ENCODE data around the gene GALNT17.

The GALNT17 gene

DNA sequence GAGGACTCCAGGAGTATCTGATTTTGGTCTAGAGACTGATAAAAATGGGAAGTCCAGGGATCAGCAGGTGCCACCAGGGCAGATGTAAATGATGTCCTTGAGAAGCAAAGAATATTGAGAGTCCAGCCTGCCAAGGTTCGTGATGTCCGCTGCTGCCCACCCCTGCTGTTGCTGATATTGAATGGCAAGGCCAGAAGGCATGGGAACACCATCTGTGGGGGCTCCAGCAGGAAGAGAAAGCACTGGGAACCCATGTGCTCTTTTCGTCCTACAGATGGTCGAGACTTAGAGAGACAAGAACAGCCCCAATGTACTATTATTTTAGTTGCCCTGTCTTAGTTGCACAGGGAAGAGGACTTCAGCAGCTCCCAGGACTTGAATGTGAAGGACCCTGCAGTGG, 363.9 kb downstream of the GALNT17 start:
- H3K4me1 Mint-ChIP-seq (ENCODE audit: low read depth), result no peaks in the 10 kb centered on the region
- no peak overlapping the region for H3K4me3 Mint-ChIP-seq
- H3K27me3 Mint-ChIP-seq, result no peaks in the 10 kb centered on the region
- no peaks in the 10 kb centered on the region for H3K36me3 Mint-ChIP-seq
- no peaks in the 10 kb centered on the region for H3K9me3 Mint-ChIP-seq (ENCODE audit: low read depth)
- H3K27ac Mint-ChIP-seq, result no peak overlapping the region

DNA sequence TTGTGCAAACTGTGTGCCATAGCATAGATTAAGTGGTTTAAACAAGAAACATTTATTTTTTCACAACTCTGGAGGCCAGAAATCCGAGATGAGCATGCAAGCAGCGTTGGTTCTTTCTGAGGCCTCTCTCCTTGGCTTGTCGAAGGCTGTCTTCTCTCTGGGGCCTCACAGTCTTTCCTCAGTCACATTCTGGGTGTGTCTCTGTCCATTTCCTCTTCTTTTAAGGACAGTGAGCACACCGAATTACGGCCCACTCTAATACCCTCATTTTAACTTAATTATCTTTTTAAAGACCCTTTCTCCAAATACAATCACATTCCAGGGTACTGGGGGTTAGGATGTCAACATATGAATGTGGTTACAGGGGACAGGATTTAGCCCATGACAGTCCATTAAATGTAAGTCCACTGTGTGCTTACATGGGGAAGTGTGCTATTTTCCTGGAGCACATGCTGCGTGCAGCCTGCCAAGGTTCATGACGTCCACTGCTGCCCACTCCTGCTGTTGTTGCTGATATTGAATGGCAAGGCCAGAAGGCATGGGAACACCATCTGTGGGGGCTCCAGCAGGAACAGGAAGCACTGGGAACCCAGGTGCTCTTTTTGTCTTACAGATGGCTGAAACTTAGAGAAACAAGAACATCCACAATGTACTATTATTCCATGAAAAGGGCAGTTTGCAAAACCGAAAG, 365.5 kb downstream of the GALNT17 start:
- H3K36me3 Mint-ChIP-seq, result no peaks in the 10 kb centered on the region
- peaks cover 5% of the 10 kb centered on the region for H3K9me3 Mint-ChIP-seq (ENCODE audit: low read depth)
- no peak overlapping the region for H3K4me3 Mint-ChIP-seq
- no peaks in the 10 kb centered on the region for H3K4me1 Mint-ChIP-seq (ENCODE audit: low read depth)
- no peaks in the 10 kb centered on the region for H3K27me3 Mint-ChIP-seq
- no peak overlapping the region for H3K27ac Mint-ChIP-seq

DNA sequence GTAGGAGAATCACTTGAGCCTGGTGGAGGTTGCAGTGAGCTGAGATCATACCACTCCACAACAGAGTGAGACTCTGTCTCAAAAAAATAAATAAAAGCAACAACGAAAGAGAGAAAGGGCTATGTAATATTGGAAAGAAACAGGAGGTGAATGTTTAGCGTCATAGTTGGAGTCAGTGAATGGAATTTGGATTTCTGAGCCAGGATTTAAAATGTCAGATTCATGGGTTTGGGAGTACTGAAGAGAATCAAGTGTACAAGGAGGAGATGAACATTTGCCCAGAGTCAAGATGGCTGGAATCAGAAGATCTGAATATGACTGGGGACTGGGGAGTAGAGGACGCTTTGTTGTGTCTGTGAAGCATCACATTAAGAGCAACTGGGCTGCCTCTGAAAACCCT, 366.4 kb downstream of the GALNT17 start:
- no peak overlapping the region for H3K4me3 Mint-ChIP-seq
- H3K36me3 Mint-ChIP-seq, result no peaks in the 10 kb centered on the region
- no peaks in the 10 kb centered on the region for H3K4me1 Mint-ChIP-seq (ENCODE audit: low read depth)
- no peak overlapping the region for H3K27ac Mint-ChIP-seq
- peaks cover 5% of the 10 kb centered on the region for H3K9me3 Mint-ChIP-seq (ENCODE audit: low read depth)
- no peaks in the 10 kb centered on the region for H3K27me3 Mint-ChIP-seq

DNA sequence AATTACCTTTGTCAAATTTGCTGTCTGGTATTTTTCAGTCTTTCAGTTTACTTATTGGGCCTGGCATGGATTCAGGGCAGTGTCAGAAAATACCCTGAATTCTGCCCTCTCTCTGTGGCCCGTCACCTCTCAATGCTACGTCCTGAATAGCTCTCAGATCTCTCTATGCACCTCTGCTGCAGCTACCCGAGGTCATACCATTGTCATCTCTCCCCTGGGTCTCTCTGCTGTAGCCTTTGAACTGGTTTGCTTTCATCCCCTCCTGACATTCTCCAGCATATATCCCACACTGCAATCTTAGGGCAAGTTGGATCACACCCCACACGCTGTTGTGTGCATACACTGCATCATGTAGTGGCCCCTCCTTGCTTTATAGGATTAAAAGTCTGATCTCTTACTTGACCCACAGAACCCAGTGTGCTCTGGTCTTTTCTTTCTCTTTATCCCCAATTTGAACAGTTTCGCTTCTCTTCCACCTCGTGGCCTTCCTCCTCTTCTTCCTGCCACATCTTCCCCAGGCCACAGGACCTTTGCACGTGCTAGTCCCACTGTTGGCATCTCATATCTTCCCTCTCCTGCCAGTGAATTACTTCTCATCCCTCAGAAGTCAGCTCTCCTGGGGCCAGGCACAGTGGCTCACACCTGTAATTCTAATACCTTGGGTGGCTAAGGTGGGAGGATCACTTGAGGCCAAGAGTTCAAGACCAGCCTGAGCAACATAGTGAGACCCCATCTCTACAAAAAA, 372.9 kb downstream of the GALNT17 start:
- H3K4me3 Mint-ChIP-seq, result no peak overlapping the region
- no peaks in the 10 kb centered on the region for H3K27me3 Mint-ChIP-seq
- peaks cover 11% of the 10 kb centered on the region for H3K9me3 Mint-ChIP-seq (ENCODE audit: low read depth)
- no peaks in the 10 kb centered on the region for H3K36me3 Mint-ChIP-seq
- no peaks in the 10 kb centered on the region for H3K4me1 Mint-ChIP-seq (ENCODE audit: low read depth)
- H3K27ac Mint-ChIP-seq, result no peak overlapping the region

DNA sequence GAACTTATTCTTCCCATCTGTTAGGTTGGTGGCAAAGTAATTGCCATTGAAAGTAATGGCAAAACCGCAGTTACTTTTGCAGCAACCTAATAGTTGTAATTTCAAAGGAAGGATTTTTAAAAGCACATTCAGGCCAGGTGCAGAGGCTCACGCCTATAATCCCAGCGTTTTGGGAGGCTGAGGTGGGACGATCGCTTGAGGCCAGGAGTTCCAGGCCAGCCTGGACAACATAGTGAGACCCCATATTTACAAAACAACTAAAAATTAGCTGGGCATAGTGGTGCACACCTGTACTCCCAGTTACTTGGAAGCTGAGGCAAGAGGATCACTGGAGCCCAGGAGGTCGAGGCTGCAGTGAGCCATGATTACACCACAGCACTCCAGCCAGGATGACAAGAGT, 374.9 kb downstream of the GALNT17 start:
- Mint-ChIP-seq H3K4me3 (no peak overlapping the region), H3K9me3 (ENCODE audit: low read depth) (peaks cover 10% of the 10 kb centered on the region), H3K27ac (no peak overlapping the region), H3K27me3 (no peaks in the 10 kb centered on the region), H3K36me3 (no peaks in the 10 kb centered on the region), H3K4me1 (ENCODE audit: low read depth) (no peaks in the 10 kb centered on the region)

DNA sequence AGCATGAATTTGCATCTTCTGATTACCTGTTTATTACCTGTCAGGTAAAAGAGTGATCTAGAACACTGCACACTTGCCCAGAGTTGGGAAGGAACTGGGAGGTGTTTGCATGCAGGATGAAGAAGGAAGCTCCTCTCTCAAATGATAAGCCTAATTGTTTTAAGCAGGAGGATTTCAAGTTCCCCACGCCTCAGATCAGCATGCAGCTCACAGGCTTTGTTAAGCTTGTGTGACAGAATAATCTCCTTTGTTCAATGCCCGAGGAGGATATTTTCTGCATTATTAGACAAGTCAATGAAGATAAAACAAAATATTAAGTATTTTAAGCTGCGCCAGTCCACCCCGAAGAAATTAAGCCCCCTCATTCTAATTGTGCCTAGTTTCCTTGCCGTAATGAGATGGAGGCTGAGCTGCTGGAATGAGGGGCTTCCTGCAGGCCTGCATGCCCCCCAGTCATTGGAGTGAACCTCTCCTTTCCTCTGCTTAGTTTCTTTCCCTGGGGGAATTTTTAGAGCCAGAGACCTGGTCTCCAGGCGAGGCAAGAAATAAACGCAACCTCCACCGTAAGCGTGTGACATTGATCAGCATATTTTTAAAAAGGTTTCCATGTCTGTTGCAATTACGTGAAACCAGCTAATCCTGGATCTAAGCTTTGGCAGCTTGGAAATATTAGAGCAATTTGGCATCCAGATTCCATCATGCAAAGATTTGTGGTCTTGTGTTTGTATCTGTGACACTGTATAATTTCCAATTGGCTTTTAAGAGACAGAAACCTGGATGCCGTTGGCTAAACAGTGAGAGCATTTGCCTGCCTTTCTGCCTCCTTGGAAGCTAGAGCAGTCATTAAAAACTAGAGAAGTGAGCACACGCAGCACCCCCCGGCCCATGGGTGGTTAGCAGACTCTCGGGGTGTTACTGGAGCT, 376.0 kb downstream of the GALNT17 start:
- no peak overlapping the region for H3K27ac Mint-ChIP-seq
- peaks cover 6% of the 10 kb centered on the region for H3K9me3 Mint-ChIP-seq (ENCODE audit: low read depth)
- no peaks in the 10 kb centered on the region for H3K36me3 Mint-ChIP-seq
- H3K27me3 Mint-ChIP-seq, result no peaks in the 10 kb centered on the region
- no peak overlapping the region for H3K4me3 Mint-ChIP-seq
- H3K4me1 Mint-ChIP-seq (ENCODE audit: low read depth), result no peaks in the 10 kb centered on the region

DNA sequence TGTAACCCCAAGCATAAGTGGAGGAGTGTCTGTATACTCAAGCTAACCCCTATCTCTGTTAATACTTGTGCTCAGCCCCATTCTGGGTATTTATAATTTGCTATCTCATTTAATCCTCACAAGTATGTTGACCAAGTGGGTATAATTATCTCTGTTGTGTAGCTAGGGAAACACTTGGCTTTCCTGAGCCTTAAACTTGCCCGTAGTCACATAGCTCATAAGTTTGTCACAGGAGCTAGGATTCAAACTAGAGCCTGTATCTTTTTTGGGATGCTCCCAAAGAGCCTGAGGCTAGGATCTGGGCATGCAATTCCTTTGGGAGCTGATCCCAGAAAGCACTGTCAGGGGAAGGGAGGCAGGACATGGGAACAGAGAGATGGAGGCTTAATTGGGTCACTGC, 377.4 kb downstream of the GALNT17 start:
- no peaks in the 10 kb centered on the region for H3K4me1 Mint-ChIP-seq (ENCODE audit: low read depth)
- no peak overlapping the region for H3K4me3 Mint-ChIP-seq
- peaks cover 9% of the 10 kb centered on the region for H3K9me3 Mint-ChIP-seq (ENCODE audit: low read depth)
- no peaks in the 10 kb centered on the region for H3K36me3 Mint-ChIP-seq
- no peaks in the 10 kb centered on the region for H3K27me3 Mint-ChIP-seq
- H3K27ac Mint-ChIP-seq, result no peak overlapping the region

DNA sequence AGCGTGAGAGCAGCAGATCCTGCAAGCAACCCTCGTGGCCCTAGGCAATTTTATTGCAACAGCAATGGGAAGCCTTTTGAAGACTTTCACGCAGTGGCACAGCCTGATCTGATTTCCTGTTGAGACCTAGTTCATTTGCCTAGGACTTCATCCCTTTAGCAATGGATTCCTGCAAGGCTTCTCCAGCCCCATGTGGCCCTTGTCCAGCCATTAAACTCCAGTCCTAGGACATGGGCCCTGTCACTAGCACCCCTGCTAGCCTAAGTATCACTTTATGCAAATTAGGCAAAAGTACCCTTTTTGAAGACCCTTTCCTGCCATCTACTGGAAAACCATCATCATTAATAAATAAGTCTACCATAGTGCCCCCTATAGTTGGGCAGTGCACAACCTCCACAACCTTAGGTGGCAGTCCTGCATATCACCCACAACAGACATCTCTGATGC, 379.4 kb downstream of the GALNT17 start:
- Mint-ChIP-seq H3K4me3 (no peak overlapping the region), H3K9me3 (ENCODE audit: low read depth) (peaks cover 3% of the 10 kb centered on the region), H3K27me3 (no peaks in the 10 kb centered on the region), H3K36me3 (no peaks in the 10 kb centered on the region), H3K4me1 (ENCODE audit: low read depth) (no peaks in the 10 kb centered on the region), H3K27ac (no peak overlapping the region)

DNA sequence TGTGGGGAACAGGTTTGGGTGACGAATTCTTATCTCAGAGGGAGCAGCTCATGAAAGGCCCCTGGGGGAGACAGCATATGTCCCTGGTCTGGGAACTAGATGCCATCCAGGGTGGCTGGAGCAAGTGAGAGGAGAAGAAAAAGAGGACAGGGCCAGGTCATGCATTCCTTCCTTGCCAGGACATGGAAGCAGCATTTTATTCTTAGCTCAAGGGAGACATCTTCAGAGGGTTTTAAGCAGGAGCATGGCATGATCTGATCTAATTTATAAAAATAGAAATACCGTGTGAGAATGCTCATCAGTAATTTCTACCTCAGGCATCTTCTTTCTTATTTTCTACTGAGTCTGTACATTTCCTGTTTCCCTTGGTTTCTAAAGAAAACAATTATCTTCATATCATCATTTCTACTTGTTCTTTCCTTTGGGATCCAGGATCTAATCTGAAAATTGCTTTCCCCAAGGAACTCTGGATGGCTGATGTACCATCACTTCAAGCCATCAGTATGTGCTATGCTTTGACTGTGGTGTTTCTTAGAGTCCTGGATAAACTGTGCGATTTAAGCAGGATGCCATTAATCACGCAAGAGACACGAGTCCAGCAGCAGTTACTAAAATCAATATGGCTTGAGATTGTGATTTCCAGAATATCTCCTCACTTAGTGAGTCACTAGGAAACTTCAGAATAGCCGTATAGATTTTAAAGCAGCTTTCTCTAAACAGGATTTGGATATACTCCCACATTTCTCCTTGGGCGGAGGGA, 386.2 kb downstream of the GALNT17 start:
- no peak overlapping the region for H3K4me3 Mint-ChIP-seq
- no peaks in the 10 kb centered on the region for H3K36me3 Mint-ChIP-seq
- no peak overlapping the region for H3K27ac Mint-ChIP-seq
- peaks cover 9% of the 10 kb centered on the region for H3K9me3 Mint-ChIP-seq (ENCODE audit: low read depth)
- no peaks in the 10 kb centered on the region for H3K4me1 Mint-ChIP-seq (ENCODE audit: low read depth)
- no peaks in the 10 kb centered on the region for H3K27me3 Mint-ChIP-seq

DNA sequence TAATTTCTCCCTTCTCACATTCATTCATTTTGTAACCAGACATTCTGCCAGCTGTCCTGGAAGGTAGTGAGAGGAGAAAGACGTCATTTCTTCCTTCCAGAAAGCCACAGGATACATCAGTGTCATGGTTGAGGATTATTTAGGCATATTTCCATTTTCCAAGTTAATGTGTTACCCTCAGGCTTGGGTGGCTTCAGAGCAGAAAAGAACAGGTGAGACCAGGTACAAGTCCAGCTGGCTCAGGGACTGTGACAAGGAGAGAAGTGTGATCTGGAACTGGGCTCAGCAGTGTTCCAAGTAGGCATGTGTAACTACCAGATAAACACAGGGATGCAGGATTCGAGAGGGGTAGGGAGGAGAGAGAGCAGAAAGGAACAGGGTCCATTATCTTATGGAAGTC, 386.9 kb downstream of the GALNT17 start:
- H3K27ac Mint-ChIP-seq, result no peak overlapping the region
- H3K9me3 Mint-ChIP-seq (ENCODE audit: low read depth), result peaks cover 5% of the 10 kb centered on the region
- no peaks in the 10 kb centered on the region for H3K4me1 Mint-ChIP-seq (ENCODE audit: low read depth)
- H3K27me3 Mint-ChIP-seq, result no peaks in the 10 kb centered on the region
- no peak overlapping the region for H3K4me3 Mint-ChIP-seq
- no peaks in the 10 kb centered on the region for H3K36me3 Mint-ChIP-seq

DNA sequence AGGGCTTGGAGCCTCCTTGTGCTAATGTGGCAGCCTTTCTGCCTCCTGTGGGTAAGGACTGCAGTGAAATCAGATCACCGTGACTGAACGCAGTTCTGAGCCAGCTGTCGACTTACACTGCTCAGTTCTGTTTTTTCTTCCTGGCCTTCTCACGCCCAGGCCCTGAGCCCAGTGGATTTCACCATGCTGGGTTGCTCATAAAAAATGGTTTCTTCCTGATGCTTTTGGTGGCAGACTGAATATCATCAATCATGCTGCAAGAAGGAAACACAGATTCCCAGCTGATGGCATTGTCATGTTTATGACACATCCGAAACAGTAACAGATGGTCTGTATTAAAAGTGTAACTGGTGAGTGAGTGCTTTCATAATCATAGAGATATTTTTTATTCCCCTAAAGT, 389.6 kb downstream of the GALNT17 start:
- no peak overlapping the region for H3K27ac Mint-ChIP-seq
- H3K4me3 Mint-ChIP-seq, result no peak overlapping the region
- H3K36me3 Mint-ChIP-seq, result no peaks in the 10 kb centered on the region
- H3K9me3 Mint-ChIP-seq (ENCODE audit: low read depth), result peaks cover 5% of the 10 kb centered on the region
- no peaks in the 10 kb centered on the region for H3K27me3 Mint-ChIP-seq
- H3K4me1 Mint-ChIP-seq (ENCODE audit: low read depth), result no peaks in the 10 kb centered on the region

DNA sequence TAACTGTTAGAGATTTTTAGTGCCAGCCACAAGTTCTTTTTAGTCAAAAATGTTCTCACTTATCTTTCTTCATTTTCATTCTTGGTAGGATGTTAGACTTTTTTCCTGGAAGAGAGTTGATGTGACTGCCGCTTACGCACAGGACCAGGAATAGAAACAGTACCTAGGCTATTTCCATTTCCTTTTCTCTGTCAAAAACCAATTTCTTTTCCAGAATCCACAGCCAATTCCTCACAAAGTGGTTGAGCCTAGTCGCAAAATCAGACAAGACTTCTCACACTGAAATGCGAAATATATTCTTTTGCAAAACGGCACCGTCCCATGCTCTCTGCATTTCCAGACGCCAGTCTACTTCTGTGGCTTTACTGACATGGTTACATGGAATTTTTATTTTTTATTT, 394.2 kb downstream of the GALNT17 start:
- H3K27me3 Mint-ChIP-seq, result no peaks in the 10 kb centered on the region
- no peak overlapping the region for H3K4me3 Mint-ChIP-seq
- no peaks in the 10 kb centered on the region for H3K9me3 Mint-ChIP-seq (ENCODE audit: low read depth)
- no peaks in the 10 kb centered on the region for H3K36me3 Mint-ChIP-seq
- no peaks in the 10 kb centered on the region for H3K4me1 Mint-ChIP-seq (ENCODE audit: low read depth)
- no peak overlapping the region for H3K27ac Mint-ChIP-seq

DNA sequence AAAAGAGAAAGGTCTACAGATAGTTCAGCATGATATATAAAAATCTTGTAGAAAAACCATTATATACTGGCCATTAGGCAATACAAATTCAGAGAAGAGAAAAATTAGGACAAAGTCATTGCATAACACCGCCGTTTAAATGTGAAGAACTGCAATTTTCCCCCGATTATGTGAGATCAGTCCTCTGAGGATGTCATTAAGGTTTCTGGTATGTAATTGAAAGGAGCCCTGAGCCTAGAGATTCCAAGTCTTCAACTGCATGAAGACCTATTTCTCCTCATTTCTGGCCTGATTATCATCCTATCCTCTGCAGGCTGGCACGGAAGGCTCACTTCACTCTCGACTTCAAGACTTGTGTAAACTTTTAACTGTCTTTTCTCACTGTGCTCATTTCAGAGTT, 395.3 kb downstream of the GALNT17 start:
- Mint-ChIP-seq H3K27ac (no peak overlapping the region), H3K36me3 (no peaks in the 10 kb centered on the region), H3K9me3 (ENCODE audit: low read depth) (no peaks in the 10 kb centered on the region), H3K4me3 (no peak overlapping the region), H3K27me3 (no peaks in the 10 kb centered on the region), H3K4me1 (ENCODE audit: low read depth) (no peaks in the 10 kb centered on the region)

DNA sequence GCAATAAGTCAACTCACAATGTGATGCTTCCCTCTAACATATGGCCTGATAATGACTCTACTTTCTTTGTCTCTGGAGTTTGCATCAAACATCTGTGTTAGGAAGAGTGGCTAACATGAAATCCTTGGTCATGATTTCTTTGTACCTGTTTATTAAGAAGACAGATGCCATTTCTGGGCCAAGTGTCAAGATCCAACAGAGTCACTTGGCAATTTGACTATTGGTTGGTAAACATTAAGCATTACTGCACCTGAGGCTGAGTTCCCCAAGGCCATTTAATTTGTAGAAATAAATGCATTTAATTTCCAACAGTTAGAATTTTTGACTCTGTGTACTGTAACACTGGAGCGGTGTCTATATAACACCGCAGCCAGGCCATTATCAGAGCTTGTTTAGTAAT, 403.7 kb downstream of the GALNT17 start:
- Mint-ChIP-seq H3K36me3 (no peaks in the 10 kb centered on the region), H3K9me3 (ENCODE audit: low read depth) (no peaks in the 10 kb centered on the region), H3K27ac (no peak overlapping the region), H3K4me3 (no peak overlapping the region), H3K27me3 (no peaks in the 10 kb centered on the region), H3K4me1 (ENCODE audit: low read depth) (no peaks in the 10 kb centered on the region)

Data from activated naive CD8-positive, alpha-beta T cell (primary cell).